Spleen (tissue), 7 donors: ENCODE measurements around the gene ATP6V1B1.

Experiments
- POLR2A ChIP-seq, 3 donors: fragments of 450-650 bp; IDR thresholded peaks; one replicate each; pipeline ENCODE4 v1.5.1; 2017; ENCODE audit warnings: antibody characterized with exemption in 3 of 3, mild to moderate bottlenecking in 1 of 3
- POLR2AphosphoS5 ChIP-seq, 3 donors: sonication (generic); formaldehyde crosslinking; IDR thresholded peaks; one replicate each; pipeline ENCODE4 v1.5.1; 2017; ENCODE audit warnings: antibody characterized with exemption in 3 of 3
- TF ChIP-seq, protein P1 (sequence below), 11 experiments: fragments of 200-600 bp in 7 of 11; fragments of 450-650 bp in 4 of 11; sonication (generic) in 4 of 11; IDR thresholded peaks in 8 of 11; conservative IDR thresholded peaks in 3 of 11; 1 replicate in 7 of 11; 2 replicates in 4 of 11; pipeline versions ENCODE4 v1.4.0 to v1.8.0; 2016 to 2021; ENCODE audit warnings: antibody characterized with exemption in 11 of 11, inconsistent platforms in 4 of 11, mild to moderate bottlenecking in 1 of 11
- donor health status: DM: no; HTN: no; CAD: no; lungs with moderate emphysema.
- donor health status: DM: no; HTN: no; CAD: no.
- donor health status: DM: no; HTN: no; CAD: no.

DNA sequence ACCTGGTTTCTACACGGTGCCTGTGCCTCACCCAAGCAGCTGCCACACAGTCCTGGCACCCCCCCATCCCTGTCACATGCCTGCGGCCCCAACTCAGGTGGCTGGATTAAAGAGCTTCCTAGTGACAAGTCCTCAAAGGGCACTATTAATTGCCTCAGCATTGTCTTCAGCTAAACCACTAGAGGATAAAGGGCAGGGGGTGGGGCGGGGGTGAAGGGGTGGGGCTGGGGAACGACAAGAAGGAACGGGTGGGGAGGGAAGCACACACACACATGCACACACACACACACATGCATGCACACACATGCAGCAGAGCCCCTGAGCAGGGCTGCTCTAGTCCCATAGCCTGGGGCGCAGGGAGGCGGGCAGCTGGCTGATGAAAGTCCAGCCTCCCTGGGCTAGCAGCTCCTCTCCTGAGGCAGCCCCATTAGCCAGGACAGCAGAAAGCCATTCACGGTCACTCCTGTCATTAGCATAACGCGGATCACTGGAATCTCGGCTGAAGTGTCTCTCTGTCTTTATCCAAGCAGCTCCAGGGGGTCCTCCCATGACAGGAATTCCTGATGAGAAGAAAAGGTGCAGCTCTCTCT lies 66.4 kb downstream of the ATP6V1B1 start:
- TF ChIP-seq POLR2A (IDR thresholded peaks at IDR 0.05) (no peak), POLR2AphosphoS5 (IDR thresholded peaks at IDR 0.05) (no peak)
- TF ChIP-seq, protein P1, sequence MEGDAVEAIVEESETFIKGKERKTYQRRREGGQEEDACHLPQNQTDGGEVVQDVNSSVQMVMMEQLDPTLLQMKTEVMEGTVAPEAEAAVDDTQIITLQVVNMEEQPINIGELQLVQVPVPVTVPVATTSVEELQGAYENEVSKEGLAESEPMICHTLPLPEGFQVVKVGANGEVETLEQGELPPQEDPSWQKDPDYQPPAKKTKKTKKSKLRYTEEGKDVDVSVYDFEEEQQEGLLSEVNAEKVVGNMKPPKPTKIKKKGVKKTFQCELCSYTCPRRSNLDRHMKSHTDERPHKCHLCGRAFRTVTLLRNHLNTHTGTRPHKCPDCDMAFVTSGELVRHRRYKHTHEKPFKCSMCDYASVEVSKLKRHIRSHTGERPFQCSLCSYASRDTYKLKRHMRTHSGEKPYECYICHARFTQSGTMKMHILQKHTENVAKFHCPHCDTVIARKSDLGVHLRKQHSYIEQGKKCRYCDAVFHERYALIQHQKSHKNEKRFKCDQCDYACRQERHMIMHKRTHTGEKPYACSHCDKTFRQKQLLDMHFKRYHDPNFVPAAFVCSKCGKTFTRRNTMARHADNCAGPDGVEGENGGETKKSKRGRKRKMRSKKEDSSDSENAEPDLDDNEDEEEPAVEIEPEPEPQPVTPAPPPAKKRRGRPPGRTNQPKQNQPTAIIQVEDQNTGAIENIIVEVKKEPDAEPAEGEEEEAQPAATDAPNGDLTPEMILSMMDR (IDR thresholded peaks at IDR 0.05 in 8 of 11, conservative IDR thresholded peaks at IDR 0.05 in 3 of 11) = no peak
